Bronchial epithelial cell (primary cell): ENCODE data around the gene ARHGAP25. TPM values are rescaled to one million over a fixed set of nuclear protein-coding genes. Genes with fewer than 3 reads are reported as not detected.

Experiments used
- DNase-seq: peaks from one replicate; pipeline ENCODE4 v3.0.0-alpha.2; 2010; ENCODE audit warnings: low read depth
- FAIRE-seq: peaks from 2 replicates; lab custom pipeline; 2011; peaks lifted over from hg19 to GRCh38; lab: Jason Lieb, UNC
- H3K27me3 ChIP-seq: 2 replicates; pipeline ENCODE4 v1.5.1; 2011; ENCODE audit warnings: low read length; ENCODE audit not compliant: control insufficient read depth, insufficient read depth
- H3K36me3 ChIP-seq: 2 replicates; pipeline ENCODE4 v1.5.1; 2011; ENCODE audit warnings: low read length; ENCODE audit not compliant: control insufficient read depth, insufficient read depth
- H3K4me3 ChIP-seq: 2 replicates; pipeline ENCODE4 v1.5.1; 2011; ENCODE audit warnings: mild to moderate bottlenecking, low read depth, low read length, control low read depth
- total RNA-seq: library from RNA; depleted of rRNA; stranded (reverse); fragments of >200 nt; gene quantifications from 2 replicates; pipeline ENCODE4 v1.2.1, GENCODE V29; 2014
- TF ChIP-seq, protein P1 (sequence below): IDR thresholded peaks from 2 replicates; pipeline ENCODE4 v1.5.1; 2011; ENCODE audit warnings: mild to moderate bottlenecking, moderate library complexity, low read length, control low read depth, inconsistent platforms; ENCODE audit not compliant: insufficient read depth, severe bottlenecking

ARHGAP25 gene
- total RNA-seq, 1 donor from 2014 or later: 0.79 TPM

GRCh38 chr2:68774569-68775271 is 40.1 kb downstream of the ARHGAP25 start:
- FAIRE-seq (no peak), DNase-seq (no peak)
- TF ChIP-seq, protein P1, sequence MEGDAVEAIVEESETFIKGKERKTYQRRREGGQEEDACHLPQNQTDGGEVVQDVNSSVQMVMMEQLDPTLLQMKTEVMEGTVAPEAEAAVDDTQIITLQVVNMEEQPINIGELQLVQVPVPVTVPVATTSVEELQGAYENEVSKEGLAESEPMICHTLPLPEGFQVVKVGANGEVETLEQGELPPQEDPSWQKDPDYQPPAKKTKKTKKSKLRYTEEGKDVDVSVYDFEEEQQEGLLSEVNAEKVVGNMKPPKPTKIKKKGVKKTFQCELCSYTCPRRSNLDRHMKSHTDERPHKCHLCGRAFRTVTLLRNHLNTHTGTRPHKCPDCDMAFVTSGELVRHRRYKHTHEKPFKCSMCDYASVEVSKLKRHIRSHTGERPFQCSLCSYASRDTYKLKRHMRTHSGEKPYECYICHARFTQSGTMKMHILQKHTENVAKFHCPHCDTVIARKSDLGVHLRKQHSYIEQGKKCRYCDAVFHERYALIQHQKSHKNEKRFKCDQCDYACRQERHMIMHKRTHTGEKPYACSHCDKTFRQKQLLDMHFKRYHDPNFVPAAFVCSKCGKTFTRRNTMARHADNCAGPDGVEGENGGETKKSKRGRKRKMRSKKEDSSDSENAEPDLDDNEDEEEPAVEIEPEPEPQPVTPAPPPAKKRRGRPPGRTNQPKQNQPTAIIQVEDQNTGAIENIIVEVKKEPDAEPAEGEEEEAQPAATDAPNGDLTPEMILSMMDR: no peak
- H3K27me3 ChIP-seq: no peaks in the 10 kb centered on the region
- H3K4me3 ChIP-seq: no peak overlapping the region
- no peaks in the 10 kb centered on the region for H3K36me3 ChIP-seq

GRCh38 chr2:68775272-68775842 is 40.7 kb downstream of the ARHGAP25 start:
- H3K27me3 ChIP-seq: no peaks in the 10 kb centered on the region
- no peaks in the 10 kb centered on the region for H3K36me3 ChIP-seq
- TF ChIP-seq, protein P1: no peak
- no peak overlapping the region for H3K4me3 ChIP-seq
- DNase-seq (no peak), FAIRE-seq (no peak)

GRCh38 chr2:68776124-68776523 is 41.5 kb downstream of the ARHGAP25 start:
- Histone ChIP-seq H3K27me3 (no peaks in the 10 kb centered on the region), H3K4me3 (no peak overlapping the region), H3K36me3 (no peaks in the 10 kb centered on the region)
- FAIRE-seq (no peak), DNase-seq (no peak)
- TF ChIP-seq, protein P1: no peak

DNA sequence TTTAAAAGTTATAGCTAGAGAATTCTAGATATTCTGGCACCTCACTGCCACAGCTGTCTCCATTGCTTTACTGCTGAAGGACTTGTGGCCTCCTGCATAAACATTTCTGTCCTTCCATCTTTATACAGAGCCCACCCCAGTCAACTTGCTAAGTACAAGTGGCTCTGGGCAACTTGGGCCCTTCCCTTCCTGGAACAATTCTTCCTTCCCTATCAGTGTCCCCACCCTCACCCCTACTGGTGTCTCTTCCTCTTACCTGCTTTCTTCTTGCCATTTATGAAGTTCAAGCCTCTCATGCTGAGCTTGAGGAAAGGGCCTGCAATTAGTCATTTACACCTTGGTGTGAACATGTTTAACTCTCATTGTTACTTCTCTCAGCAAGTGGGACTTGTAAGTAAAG is 45.0 kb downstream of the ARHGAP25 start:
- DNase-seq (no peak), FAIRE-seq (no peak)
- Histone ChIP-seq H3K4me3 (no peak overlapping the region), H3K36me3 (no peaks in the 10 kb centered on the region), H3K27me3 (no peaks in the 10 kb centered on the region)
- TF ChIP-seq, protein P1: no peak

DNA sequence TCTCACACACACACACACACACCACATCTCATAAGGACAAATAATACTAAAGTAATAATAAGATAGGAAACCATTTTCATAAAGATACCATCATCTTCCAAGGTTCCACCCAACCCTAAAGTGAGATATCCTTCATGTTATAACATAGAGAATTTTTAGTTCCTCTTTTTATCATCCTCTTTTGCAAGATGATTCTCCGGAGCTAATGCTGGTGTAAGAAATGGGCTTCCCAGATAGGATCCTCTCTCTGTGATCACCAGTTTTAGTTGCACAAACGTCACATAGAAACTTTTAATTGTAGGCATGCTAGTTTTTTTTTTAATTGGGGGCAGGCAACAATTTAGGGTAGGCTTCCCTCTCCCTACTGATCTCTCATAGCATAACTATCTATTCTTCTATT is 49.6 kb downstream of the ARHGAP25 start:
- Histone ChIP-seq H3K36me3 (no peaks in the 10 kb centered on the region), H3K4me3 (no peak overlapping the region), H3K27me3 (no peaks in the 10 kb centered on the region)
- no peak for FAIRE-seq
- TF ChIP-seq, protein P1: no peak
- DNase-seq: no peak

GRCh38 chr2:68784915-68785314 is 50.3 kb downstream of the ARHGAP25 start:
- no peaks in the 10 kb centered on the region for H3K27me3 ChIP-seq
- TF ChIP-seq, protein P1: no peak
- H3K36me3 ChIP-seq: no peaks in the 10 kb centered on the region
- FAIRE-seq: no peak
- no peak overlapping the region for H3K4me3 ChIP-seq
- DNase-seq: no peak
